Endothelial cell of umbilical vein (primary cell): ENCODE measurements around the gene RAD9B. TPM values are rescaled to one million over a fixed set of nuclear protein-coding genes. Genes with fewer than 3 reads are reported as not detected.

Source experiments
- BruUV-seq: library from RNA; stranded (reverse); fragments of 400-500 nt; replicated peaks from 2 replicates; lab custom pipeline; 2021; lab: Mats Ljungman, UMichigan
- CTCF ChIA-PET: fragments of 300-600, 350-600 bp; sonication (Branson Sonifier 250); formaldehyde crosslinking; loops from one replicate; lab custom pipeline; 2021; ENCODE audit warnings: antibody characterized with exemption, inconsistent platforms; lab: Charles Lee
- POLR2A ChIA-PET: fragments of 300-600, 350-600 bp; sonication (Branson Sonifier 250); formaldehyde crosslinking; loops from one replicate; lab custom pipeline; 2021; ENCODE audit warnings: antibody characterized with exemption, inconsistent platforms; lab: Charles Lee
- DNase-seq: peaks from one replicate; pipeline ENCODE4 v3.0.0-alpha.2; 2011; ENCODE audit warnings: low read depth, low spot score
- FAIRE-seq: peaks from 2 replicates; lab custom pipeline; 2011; peaks lifted over from hg19 to GRCh38; lab: Jason Lieb, UNC
- H2AFZ ChIP-seq: 2 replicates; pipeline ENCODE4 v1.6.0; 2012; ENCODE audit warnings: low read depth, low read length, control low read depth, inconsistent platforms
- H3K27ac ChIP-seq: 2 replicates; pipeline ENCODE4 v1.5.1; 2011; ENCODE audit warnings: low read depth, mild to moderate bottlenecking, control low read depth, low read length, moderate library complexity; ENCODE audit not compliant: insufficient read depth
- H3K27me3 ChIP-seq, 2 experiments: 2 replicates each; pipeline versions ENCODE4 v1.6.0 to v1.6.1; 2011; ENCODE audit warnings: low read length in 2 of 2, mixed read lengths in 1 of 2; ENCODE audit not compliant: control insufficient read depth in 2 of 2, insufficient read depth in 2 of 2
- H3K36me3 ChIP-seq, 2 experiments: 2 replicates in 1 of 2; 3 replicates in 1 of 2; pipeline ENCODE4 v1.5.1; 2011; ENCODE audit warnings: low read length in 2 of 2, mild to moderate bottlenecking in 1 of 2, moderate library complexity in 1 of 2; ENCODE audit not compliant: control insufficient read depth in 2 of 2, insufficient read depth in 2 of 2; ENCODE audit errors: extremely low read depth in 1 of 2
- H3K4me1 ChIP-seq: 3 replicates; pipeline ENCODE4 v1.5.1; 2011; ENCODE audit warnings: mild to moderate bottlenecking, low read length; ENCODE audit not compliant: control insufficient read depth, insufficient read depth; ENCODE audit errors: extremely low read depth
- H3K4me2 ChIP-seq: 2 replicates; pipeline ENCODE4 v1.6.1; 2011; ENCODE audit warnings: low read length, control low read depth, mixed read lengths; ENCODE audit not compliant: insufficient read depth
- H3K4me3 ChIP-seq, 3 experiments: fragments of 200-600 bp in 1 of 3; sonication (generic), shearing (Covaris generic) in 1 of 3; replicated peaks in 1 of 3; 2 replicates each; pipeline ENCODE4 v1.5.1; 2011 to 2016; ENCODE audit warnings: control low read depth in 3 of 3, low read length in 3 of 3, mild to moderate bottlenecking in 2 of 3, inconsistent platforms in 1 of 3, low read depth in 1 of 3, moderate library complexity in 1 of 3; ENCODE audit not compliant: insufficient read depth in 1 of 3
- H3K79me2 ChIP-seq: 2 replicates; pipeline ENCODE4 v1.6.0; 2012; ENCODE audit warnings: low read length, inconsistent platforms; ENCODE audit not compliant: control insufficient read depth, insufficient read depth
- H3K9ac ChIP-seq: replicated peaks from 2 replicates; pipeline ENCODE3; 2011; ENCODE audit warnings: low read length, control low read depth; ENCODE audit not compliant: insufficient read depth; ENCODE audit errors: extremely low read depth
- H3K9me1 ChIP-seq: replicated peaks from 3 replicates; pipeline ENCODE4 v1.6.0; 2011; ENCODE audit warnings: mild to moderate bottlenecking, low read length; ENCODE audit not compliant: control insufficient read depth, insufficient read depth; ENCODE audit errors: extremely low read depth
- H3K9me3 ChIP-seq: replicated peaks from 2 replicates; pipeline ENCODE4 v1.5.1; 2012; ENCODE audit warnings: low read length, inconsistent platforms; ENCODE audit not compliant: control insufficient read depth, insufficient read depth
- H4K20me1 ChIP-seq: replicated peaks from 2 replicates; pipeline ENCODE3; 2011; ENCODE audit warnings: mild to moderate bottlenecking, low read length; ENCODE audit not compliant: control insufficient read depth, insufficient read depth; ENCODE audit errors: extremely low read depth
- CTCF ChIP-seq, 2 donors: IDR thresholded peaks; 1 replicate in 1 of 2; 2 replicates in 1 of 2; pipeline ENCODE4 v1.5.1; 2011; ENCODE audit warnings: low read length in 2 of 2, mild to moderate bottlenecking in 2 of 2, moderate library complexity in 2 of 2, control low read depth in 1 of 2, inconsistent platforms in 1 of 2, low read depth in 1 of 2; ENCODE audit not compliant: insufficient read depth in 1 of 2; ENCODE audit errors: extremely low read depth in 1 of 2
- EZH2 ChIP-seq: IDR thresholded peaks from 2 replicates; pipeline ENCODE4 v1.6.1; 2012; ENCODE audit warnings: borderline replicate concordance, low read depth, mild to moderate bottlenecking, moderate library complexity, low read length, inconsistent platforms; ENCODE audit not compliant: severe bottlenecking
- FOS ChIP-seq: IDR thresholded peaks from 2 replicates; pipeline ENCODE4 v1.6.1; 2011; ENCODE audit warnings: mild to moderate bottlenecking, low read length, moderate library complexity, borderline replicate concordance; ENCODE audit not compliant: insufficient read depth
- GATA2 ChIP-seq: IDR thresholded peaks from 2 replicates; pipeline ENCODE4 v1.7.0; 2011; ENCODE audit warnings: low read depth, mild to moderate bottlenecking, moderate library complexity, mixed read lengths, low read length; ENCODE audit not compliant: insufficient read length, insufficient read depth
- JUN ChIP-seq: IDR thresholded peaks from 2 replicates; pipeline ENCODE4 v1.6.1; 2011; ENCODE audit warnings: borderline replicate concordance, low read depth; ENCODE audit not compliant: insufficient read length, insufficient read depth
- MYC ChIP-seq: IDR thresholded peaks from one replicate; pipeline ENCODE4 v1.6.1; 2011; ENCODE audit warnings: mild to moderate bottlenecking, low read depth, low read length
- POLR2A ChIP-seq: IDR thresholded peaks from 2 replicates; pipeline ENCODE4 v1.6.1; 2012; ENCODE audit warnings: low read depth, mild to moderate bottlenecking, control low read depth, low read length
- POLR2AphosphoS5 ChIP-seq: IDR thresholded peaks from 2 replicates; pipeline ENCODE4 v1.6.1; 2012; ENCODE audit warnings: low read depth, mild to moderate bottlenecking, control low read depth, low read length, moderate library complexity; ENCODE audit not compliant: insufficient read depth
- dilution Hi-C: fragments of 300-500 bp; cut with MboI; formaldehyde crosslinking; loops from one replicate; pipeline ENCODE4 v1.15.0; 2019; ENCODE audit warnings: low sequenced_read_pairs; ENCODE audit not compliant: extremely low pct_ligation_motif_present
- intact Hi-C: fragments of 100-400 bp; cut with micrococcal nuclease; formaldehyde crosslinking; loops from one replicate; pipeline ENCODE4 v1.10.0; 2022
- polyA plus RNA-seq, 4 experiments: library from polyadenylated mRNA; depleted of rRNA in 3 of 4; stranded (reverse) in 3 of 4; unstranded in 1 of 4; fragments of >200 nt; gene quantifications; 2 replicates each; pipeline versions ENCODE4 v1.2.1 to v1.2.3, GENCODE V29; 2011 to 2012; ENCODE audit warnings: missing spikeins in 1 of 4
- total RNA-seq: library from RNA; stranded (reverse); gene quantifications from 2 replicates; pipeline ENCODE4 v1.2.3, GENCODE V29; 2021
- TF ChIP-seq, protein P1 (sequence below): IDR thresholded peaks from 2 replicates; pipeline ENCODE4 v1.6.1; 2011; ENCODE audit not compliant: insufficient read depth, insufficient read length

RAD9B gene
- total and polyA plus RNA-seq, 2 donors (not counting 3 experiments of a cell fraction or from before 2014, with no cell fraction given) = 0.11 to 0.15 TPM

DNA sequence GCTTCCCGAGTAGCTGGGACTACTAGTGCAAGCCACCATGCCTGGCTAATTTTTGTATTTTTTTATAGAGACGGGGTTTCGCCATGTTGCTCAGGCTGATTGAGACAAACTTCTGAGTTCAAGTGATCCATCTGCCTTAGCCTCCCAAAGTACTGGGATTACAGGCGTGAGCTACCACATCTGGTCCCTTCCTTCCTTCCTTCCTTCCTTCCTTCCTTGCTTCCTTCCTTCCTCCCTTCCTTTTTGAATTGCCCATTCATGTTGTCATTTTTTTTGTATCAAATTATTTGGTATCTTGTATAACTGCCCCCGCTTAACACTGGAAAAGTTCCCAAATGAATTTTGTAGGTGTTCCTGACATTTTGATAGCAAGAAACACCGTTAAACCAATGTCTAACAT, 11.7 kb downstream of the RAD9B start:
- TF ChIP-seq CTCF (IDR thresholded peaks at IDR 0.05; ENCODE audit: extremely low read depth in 1 of 2, insufficient read depth in 1 of 2, low read depth in 1 of 2, low read length in 2 of 2) (no peak), POLR2AphosphoS5 (no peak), EZH2 (no peak), GATA2 (no peak), JUN (no peak), MYC (no peak), POLR2A (no peak), FOS (no peak)
- TF ChIP-seq, protein P1, sequence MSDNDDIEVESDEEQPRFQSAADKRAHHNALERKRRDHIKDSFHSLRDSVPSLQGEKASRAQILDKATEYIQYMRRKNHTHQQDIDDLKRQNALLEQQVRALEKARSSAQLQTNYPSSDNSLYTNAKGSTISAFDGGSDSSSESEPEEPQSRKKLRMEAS = no peak

More for the DNA sequence above, 11.7 kb downstream of the RAD9B start:
- BruUV-seq = no TSS peak
- ChIA-PET POLR2A (no interaction called here), CTCF (interaction anchor here (1.0 to 5.5 kb wide), 10 partner anchors 10 to 374 kb away, joined by 3 to 117 read pairs (median 4); partner anchors contain the start of genes ARPC3, FAM216A and GPN3)
- Histone ChIP-seq H3K27ac (no peak overlapping the region), H3K27me3 (no peaks in the 10 kb centered on the region), H3K9me1 (no peaks in the 10 kb centered on the region), H3K36me3 (no peaks in the 10 kb centered on the region), H3K4me1 (no peaks in the 10 kb centered on the region), H4K20me1 (no peaks in the 10 kb centered on the region), H3K79me2 (no peaks in the 10 kb centered on the region), H3K9me3 (no peaks in the 10 kb centered on the region), H3K4me3 (no peak overlapping the region), H3K4me2 (no peak overlapping the region), H3K9ac (no peak overlapping the region), H2AFZ (no peak overlapping the region)
- dilution Hi-C loops (no loop called here), intact Hi-C loops (loop anchor here (2.0 kb wide), 2 partner anchors 29 to 313 kb away; no protein-coding TSS in a partner anchor)
- FAIRE-seq (no peak), DNase-seq (no peak)
